ENCODE results near the gene DPP10.
"Not testable (repeated sequence)": the region's sequence is repeated elsewhere in the genome, so short reads cannot be mapped to it uniquely, and the experiment has no call there.

The DPP10 gene

DNA sequence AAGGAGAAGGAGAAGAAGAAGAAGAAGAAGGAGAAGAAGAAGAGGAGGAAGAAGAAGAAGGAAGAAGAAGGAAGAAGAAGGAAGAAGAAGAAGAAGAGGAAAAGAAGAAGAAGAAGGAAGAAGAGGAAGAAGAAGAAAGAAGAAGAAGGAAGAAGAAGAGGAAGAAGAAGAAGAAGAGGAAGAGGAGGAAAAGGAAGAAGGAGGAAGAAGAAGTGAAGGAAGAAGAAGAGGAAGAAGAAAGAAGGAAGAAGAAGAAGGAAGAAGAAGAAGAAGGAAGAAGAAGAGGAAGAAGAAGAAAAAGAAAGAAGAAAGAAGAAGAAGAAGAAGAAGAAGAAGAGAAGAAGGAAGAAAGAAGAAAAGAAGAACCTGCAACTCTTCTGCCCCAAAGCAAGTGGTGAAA, 942.0 kb downstream of the DPP10 start:
- no peak for DNase-seq (ENCODE audit: low read depth)
- no peaks in the 10 kb centered on the region for H3K4me1 ChIP-seq (ENCODE audit: control insufficient read depth, insufficient read depth, low read length)
- H3K9me3 ChIP-seq (ENCODE audit: control insufficient read depth, low read length) = no peaks in the 10 kb centered on the region
- H3K9ac ChIP-seq (ENCODE audit: low read length) = no peak overlapping the region
- H3K4me3 ChIP-seq (ENCODE audit: low read length) = no peak overlapping the region
- H3K36me3 ChIP-seq (ENCODE audit: control insufficient read depth, insufficient read depth, low read length, severe bottlenecking) = no peaks in the 10 kb centered on the region
- H3K27me3 ChIP-seq (replicated peaks; ENCODE audit: control insufficient read depth, insufficient read depth, low read length) = no peaks in the 10 kb centered on the region

DNA sequence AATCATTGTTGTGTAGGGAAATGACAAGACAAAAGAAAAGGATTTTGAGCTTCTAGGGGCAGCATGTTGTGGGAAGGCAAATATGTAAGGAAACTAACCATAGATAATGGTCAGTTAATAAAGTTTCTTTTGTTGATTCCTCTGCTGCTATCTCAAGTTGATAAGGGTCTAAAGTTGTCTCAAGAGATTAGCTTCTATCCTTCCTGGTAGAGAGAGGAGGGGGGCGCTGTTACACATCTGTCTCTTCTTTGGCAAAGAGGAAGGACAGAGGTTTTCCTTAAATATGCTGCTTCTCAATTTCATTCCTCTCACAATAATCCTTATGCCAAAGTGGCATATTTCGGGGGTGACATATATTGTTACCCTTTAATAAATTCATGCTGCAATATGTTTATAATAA, 944.0 kb downstream of the DPP10 start:
- Histone ChIP-seq H3K27me3 (replicated peaks; ENCODE audit: control insufficient read depth, insufficient read depth, low read length) (no peaks in the 10 kb centered on the region), H3K4me1 (ENCODE audit: control insufficient read depth, insufficient read depth, low read length) (no peaks in the 10 kb centered on the region), H3K9me3 (ENCODE audit: control insufficient read depth, low read length) (no peaks in the 10 kb centered on the region), H3K9ac (ENCODE audit: low read length) (no peak overlapping the region), H3K4me3 (ENCODE audit: low read length) (no peak overlapping the region), H3K36me3 (ENCODE audit: control insufficient read depth, insufficient read depth, low read length, severe bottlenecking) (no peaks in the 10 kb centered on the region)
- no peak for DNase-seq (ENCODE audit: low read depth)

DNA sequence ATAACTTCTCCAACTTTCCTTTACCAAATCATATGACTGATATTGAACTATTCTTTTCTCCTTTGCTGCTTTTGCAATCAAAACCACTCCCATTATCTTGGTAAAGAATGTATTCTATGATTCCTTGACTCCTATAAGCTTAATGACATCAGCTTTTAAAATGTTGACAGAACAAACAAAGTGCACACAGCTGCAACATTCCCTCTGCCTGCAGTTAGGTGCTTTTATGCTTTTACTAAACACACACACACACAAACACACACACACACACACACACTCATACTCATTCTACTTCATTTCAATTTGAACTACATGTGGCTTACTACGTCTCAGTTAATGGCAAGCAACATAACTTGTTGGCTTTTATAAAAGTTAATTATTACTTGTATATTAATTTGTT, 946.6 kb downstream of the DPP10 start:
- no peaks in the 10 kb centered on the region for H3K4me1 ChIP-seq (ENCODE audit: control insufficient read depth, insufficient read depth, low read length)
- no peak for DNase-seq (ENCODE audit: low read depth)
- H3K4me3 ChIP-seq (ENCODE audit: low read length) = no peak overlapping the region
- no peaks in the 10 kb centered on the region for H3K9me3 ChIP-seq (ENCODE audit: control insufficient read depth, low read length)
- H3K36me3 ChIP-seq (ENCODE audit: control insufficient read depth, insufficient read depth, low read length, severe bottlenecking) = no peaks in the 10 kb centered on the region
- H3K27me3 ChIP-seq (replicated peaks; ENCODE audit: control insufficient read depth, insufficient read depth, low read length) = no peaks in the 10 kb centered on the region
- H3K9ac ChIP-seq (ENCODE audit: low read length) = no peak overlapping the region

DNA sequence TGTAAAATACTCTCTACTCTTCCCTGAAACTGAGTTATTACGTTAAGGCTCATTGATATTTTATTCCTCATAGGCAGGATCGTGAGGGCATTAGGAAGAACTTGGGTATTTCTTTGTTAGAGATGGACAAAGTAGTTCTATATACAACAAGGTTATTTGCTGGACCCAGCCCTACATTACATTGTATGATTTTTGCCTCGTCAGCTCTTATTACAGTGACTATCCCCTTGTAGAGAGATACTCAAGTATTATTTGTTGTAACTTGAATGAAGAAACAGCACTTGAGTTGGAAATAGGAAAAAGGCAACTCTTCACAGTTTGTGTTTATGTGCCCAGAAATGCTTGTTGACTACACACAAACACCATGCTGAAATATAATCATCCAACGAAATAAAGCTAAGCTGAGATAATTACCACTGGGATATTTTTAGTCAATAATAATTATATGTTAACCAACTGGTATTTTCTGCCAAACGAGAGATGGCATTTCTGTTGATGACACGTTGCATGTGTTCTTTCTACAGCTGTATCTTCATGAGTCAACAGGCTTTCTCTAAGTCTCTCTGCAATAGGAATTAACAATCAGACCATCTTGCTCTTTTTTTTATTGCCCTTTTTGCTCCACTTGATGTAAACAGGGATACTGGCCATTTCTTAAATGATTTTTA, 947.6 kb downstream of the DPP10 start:
- Histone ChIP-seq H3K4me3 (ENCODE audit: low read length) (no peak overlapping the region), H3K27me3 (replicated peaks; ENCODE audit: control insufficient read depth, insufficient read depth, low read length) (no peaks in the 10 kb centered on the region), H3K36me3 (ENCODE audit: control insufficient read depth, insufficient read depth, low read length, severe bottlenecking) (no peaks in the 10 kb centered on the region), H3K9me3 (ENCODE audit: control insufficient read depth, low read length) (no peaks in the 10 kb centered on the region), H3K9ac (ENCODE audit: low read length) (no peak overlapping the region), H3K4me1 (ENCODE audit: control insufficient read depth, insufficient read depth, low read length) (no peaks in the 10 kb centered on the region)
- no peak for DNase-seq (ENCODE audit: low read depth)

DNA sequence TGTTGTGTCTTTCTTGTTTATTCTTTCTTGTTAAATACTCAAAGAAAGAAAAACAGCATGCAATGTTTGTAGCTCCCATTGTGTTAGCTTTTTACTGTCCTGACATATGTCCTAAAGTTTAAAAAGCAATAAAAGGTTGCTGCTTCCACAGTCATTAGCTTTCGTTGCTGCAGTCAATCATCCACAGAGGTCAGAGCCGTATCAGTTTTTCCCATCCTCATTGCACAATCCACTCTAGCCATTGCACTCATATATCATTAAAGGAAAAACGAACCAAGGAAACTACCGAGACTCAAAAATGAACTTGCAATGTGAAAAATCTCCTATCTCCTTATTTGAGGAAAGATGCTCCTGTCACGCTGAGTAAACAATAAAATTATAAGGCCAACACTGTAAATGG, 954.1 kb downstream of the DPP10 start:
- H3K9me3 ChIP-seq (ENCODE audit: control insufficient read depth, low read length) = no peaks in the 10 kb centered on the region
- H3K36me3 ChIP-seq (ENCODE audit: control insufficient read depth, insufficient read depth, low read length, severe bottlenecking) = no peaks in the 10 kb centered on the region
- no peak for DNase-seq (ENCODE audit: low read depth)
- H3K9ac ChIP-seq (ENCODE audit: low read length) = no peak overlapping the region
- H3K27me3 ChIP-seq (replicated peaks; ENCODE audit: control insufficient read depth, insufficient read depth, low read length) = no peaks in the 10 kb centered on the region
- no peaks in the 10 kb centered on the region for H3K4me1 ChIP-seq (ENCODE audit: control insufficient read depth, insufficient read depth, low read length)
- no peak overlapping the region for H3K4me3 ChIP-seq (ENCODE audit: low read length)

DNA sequence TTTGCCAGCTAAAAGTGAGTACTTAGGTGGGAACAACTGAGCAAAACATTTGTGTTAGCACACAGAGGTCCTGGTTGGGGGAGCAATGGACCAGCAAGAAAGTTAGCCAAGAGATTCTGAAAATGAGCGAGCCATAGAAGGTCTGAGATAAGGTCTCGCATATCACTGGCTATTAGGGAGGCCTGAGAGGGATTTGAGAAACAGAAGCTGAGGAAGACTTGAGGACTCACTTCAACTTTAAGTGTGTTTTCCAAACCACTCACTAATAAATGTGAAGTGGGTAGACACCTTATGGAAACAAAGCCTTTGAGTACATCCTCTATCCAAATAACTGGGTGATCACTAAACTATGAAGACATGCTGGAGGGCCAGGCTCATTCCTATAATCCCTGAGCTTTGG, 958.5 kb downstream of the DPP10 start:
- Histone ChIP-seq H3K36me3 (ENCODE audit: control insufficient read depth, insufficient read depth, low read length, severe bottlenecking) (no peaks in the 10 kb centered on the region), H3K9ac (ENCODE audit: low read length) (no peak overlapping the region), H3K4me1 (ENCODE audit: control insufficient read depth, insufficient read depth, low read length) (no peaks in the 10 kb centered on the region), H3K9me3 (ENCODE audit: control insufficient read depth, low read length) (no peaks in the 10 kb centered on the region), H3K4me3 (ENCODE audit: low read length) (no peak overlapping the region), H3K27me3 (replicated peaks; ENCODE audit: control insufficient read depth, insufficient read depth, low read length) (no peaks in the 10 kb centered on the region)
- DNase-seq (ENCODE audit: low read depth) = no peak

DNA sequence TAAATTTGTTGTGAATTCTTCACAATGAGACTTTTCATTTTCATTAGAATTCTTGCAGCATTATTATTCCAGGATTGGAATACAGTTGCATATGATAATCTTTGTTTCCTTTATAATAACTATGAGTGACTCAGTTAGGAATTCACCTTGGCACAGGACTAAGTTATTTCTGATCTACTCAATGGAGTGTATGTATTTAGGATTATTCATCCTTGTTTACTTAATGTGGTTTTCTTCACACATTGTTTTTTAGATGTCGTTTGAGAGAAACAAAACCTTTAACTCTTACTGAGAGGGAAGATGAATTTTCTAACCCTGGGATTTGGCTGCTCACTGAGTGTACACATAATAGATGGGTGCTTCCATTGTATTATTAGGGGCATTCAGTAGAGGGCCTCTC, 970.1 kb downstream of the DPP10 start:
- no peaks in the 10 kb centered on the region for H3K36me3 ChIP-seq (ENCODE audit: control insufficient read depth, insufficient read depth, low read length, severe bottlenecking)
- no peaks in the 10 kb centered on the region for H3K4me1 ChIP-seq (ENCODE audit: control insufficient read depth, insufficient read depth, low read length)
- DNase-seq (ENCODE audit: low read depth) = no peak
- H3K4me3 ChIP-seq (ENCODE audit: low read length) = no peak overlapping the region
- H3K9me3 ChIP-seq (ENCODE audit: control insufficient read depth, low read length) = peaks cover 5% of the 10 kb centered on the region
- no peaks in the 10 kb centered on the region for H3K27me3 ChIP-seq (replicated peaks; ENCODE audit: control insufficient read depth, insufficient read depth, low read length)
- H3K9ac ChIP-seq (ENCODE audit: low read length) = no peak overlapping the region

DNA sequence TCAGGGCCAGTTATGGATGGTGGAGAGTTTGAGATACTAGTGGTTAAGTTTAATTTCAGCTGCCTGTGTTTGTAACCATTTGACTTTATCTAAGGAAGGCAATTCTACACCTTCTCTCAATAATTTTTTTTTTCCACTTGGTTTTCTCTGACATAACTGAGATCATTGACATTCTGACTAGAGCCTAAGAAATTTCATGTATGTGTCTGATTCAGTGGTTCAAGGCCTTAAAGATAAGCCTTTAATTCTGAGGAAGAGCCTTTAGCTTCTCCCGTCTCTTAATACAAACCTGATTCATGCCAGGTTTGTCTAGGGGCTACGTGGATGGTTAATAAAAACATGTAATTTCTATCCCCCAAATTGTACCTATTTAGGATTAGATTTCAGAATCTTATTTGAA, 971.4 kb downstream of the DPP10 start:
- Histone ChIP-seq H3K36me3 (ENCODE audit: control insufficient read depth, insufficient read depth, low read length, severe bottlenecking) (no peaks in the 10 kb centered on the region), H3K4me3 (ENCODE audit: low read length) (no peak overlapping the region), H3K9ac (ENCODE audit: low read length) (no peak overlapping the region), H3K9me3 (ENCODE audit: control insufficient read depth, low read length) (peaks cover under 1% of the 10 kb centered on the region), H3K27me3 (replicated peaks; ENCODE audit: control insufficient read depth, insufficient read depth, low read length) (no peaks in the 10 kb centered on the region), H3K4me1 (ENCODE audit: control insufficient read depth, insufficient read depth, low read length) (no peaks in the 10 kb centered on the region)
- no peak for DNase-seq (ENCODE audit: low read depth)

DNA sequence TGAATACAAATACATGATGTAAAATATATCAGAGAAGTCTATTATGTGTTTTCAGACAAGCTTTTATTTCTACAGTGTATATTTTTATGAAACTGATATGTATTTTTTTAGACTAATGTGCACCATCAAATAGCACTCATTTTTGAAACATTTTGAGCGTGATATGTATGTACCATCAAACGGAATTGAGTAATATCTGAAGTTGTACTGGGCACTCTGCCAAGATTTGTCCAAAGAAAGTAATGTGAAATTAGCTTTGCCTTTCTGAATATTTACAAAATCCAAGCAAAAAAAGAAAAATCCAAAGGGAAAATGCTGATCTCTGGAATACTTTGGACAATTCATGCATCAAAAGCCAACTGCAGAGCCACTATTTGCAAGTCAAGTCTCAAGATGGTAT, 972.0 kb downstream of the DPP10 start:
- H3K9ac ChIP-seq (ENCODE audit: low read length) = no peak overlapping the region
- no peaks in the 10 kb centered on the region for H3K36me3 ChIP-seq (ENCODE audit: control insufficient read depth, insufficient read depth, low read length, severe bottlenecking)
- H3K27me3 ChIP-seq (replicated peaks; ENCODE audit: control insufficient read depth, insufficient read depth, low read length) = no peaks in the 10 kb centered on the region
- no peak overlapping the region for H3K4me3 ChIP-seq (ENCODE audit: low read length)
- H3K9me3 ChIP-seq (ENCODE audit: control insufficient read depth, low read length) = peaks cover 4% of the 10 kb centered on the region
- H3K4me1 ChIP-seq (ENCODE audit: control insufficient read depth, insufficient read depth, low read length) = no peaks in the 10 kb centered on the region
- DNase-seq (ENCODE audit: low read depth) = no peak

DNA sequence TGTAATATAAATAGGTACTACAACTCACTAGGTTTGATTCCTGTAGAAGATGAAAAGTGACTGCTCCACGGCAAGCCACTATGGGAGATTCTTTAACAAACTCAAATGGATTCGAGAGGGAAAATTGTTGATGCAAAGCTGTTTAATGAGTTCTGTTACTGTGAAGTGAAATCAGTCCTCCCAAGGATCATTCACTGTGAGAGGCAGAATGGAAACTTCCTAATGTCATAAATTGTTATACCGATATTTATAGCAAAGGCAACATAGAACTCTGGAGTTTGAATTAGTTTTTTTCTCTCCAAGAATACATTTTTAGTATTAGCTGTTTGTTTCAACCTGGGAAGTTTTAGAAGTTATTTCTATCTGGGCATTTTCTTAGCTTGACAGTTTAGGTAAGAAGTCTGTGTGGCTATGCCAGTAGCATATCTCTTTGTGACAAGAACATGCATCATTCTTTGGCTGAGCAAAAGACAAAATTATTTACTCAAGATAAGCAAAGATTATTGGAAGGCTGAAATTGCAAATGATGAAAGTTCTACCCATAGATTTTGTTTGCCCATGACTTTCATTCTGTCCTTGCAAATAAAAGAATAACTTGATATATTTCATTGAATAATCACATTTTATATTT, 979.7 kb downstream of the DPP10 start:
- Histone ChIP-seq H3K9ac (ENCODE audit: low read length) (no peak overlapping the region), H3K36me3 (ENCODE audit: control insufficient read depth, insufficient read depth, low read length, severe bottlenecking) (no peaks in the 10 kb centered on the region), H3K27me3 (replicated peaks; ENCODE audit: control insufficient read depth, insufficient read depth, low read length) (no peaks in the 10 kb centered on the region), H3K4me3 (ENCODE audit: low read length) (no peak overlapping the region), H3K4me1 (ENCODE audit: control insufficient read depth, insufficient read depth, low read length) (no peaks in the 10 kb centered on the region), H3K9me3 (ENCODE audit: control insufficient read depth, low read length) (peaks cover 7% of the 10 kb centered on the region)
- DNase-seq (ENCODE audit: low read depth) = no peak

DNA sequence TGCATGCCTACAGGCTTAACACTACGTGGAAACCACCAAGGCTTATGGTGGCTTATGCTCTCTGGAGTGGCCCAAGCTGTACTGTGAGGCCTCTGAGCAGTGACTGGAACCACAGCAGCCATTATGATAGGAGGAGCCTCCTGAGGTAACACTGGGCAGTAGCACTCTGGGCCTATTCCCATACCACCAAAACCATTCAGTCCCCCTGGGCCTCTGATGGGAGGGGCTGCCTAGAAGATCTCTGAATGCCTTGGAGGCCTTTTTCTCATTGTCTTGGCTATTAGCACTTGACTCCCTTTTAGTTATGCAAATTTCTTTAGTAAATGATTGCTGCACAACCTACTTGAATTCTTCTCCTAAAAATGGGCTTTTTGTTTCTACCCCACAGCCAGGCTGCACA, 985.0 kb downstream of the DPP10 start:
- Histone ChIP-seq H3K9me3 (ENCODE audit: control insufficient read depth, low read length) (peaks cover 3% of the 10 kb centered on the region), H3K4me3 (ENCODE audit: low read length) (no peak overlapping the region), H3K27me3 (replicated peaks; ENCODE audit: control insufficient read depth, insufficient read depth, low read length) (no peaks in the 10 kb centered on the region), H3K4me1 (ENCODE audit: control insufficient read depth, insufficient read depth, low read length) (no peaks in the 10 kb centered on the region), H3K9ac (ENCODE audit: low read length) (no peak overlapping the region), H3K36me3 (ENCODE audit: control insufficient read depth, insufficient read depth, low read length, severe bottlenecking) (no peaks in the 10 kb centered on the region)
- DNase-seq (ENCODE audit: low read depth) = no peak

DNA sequence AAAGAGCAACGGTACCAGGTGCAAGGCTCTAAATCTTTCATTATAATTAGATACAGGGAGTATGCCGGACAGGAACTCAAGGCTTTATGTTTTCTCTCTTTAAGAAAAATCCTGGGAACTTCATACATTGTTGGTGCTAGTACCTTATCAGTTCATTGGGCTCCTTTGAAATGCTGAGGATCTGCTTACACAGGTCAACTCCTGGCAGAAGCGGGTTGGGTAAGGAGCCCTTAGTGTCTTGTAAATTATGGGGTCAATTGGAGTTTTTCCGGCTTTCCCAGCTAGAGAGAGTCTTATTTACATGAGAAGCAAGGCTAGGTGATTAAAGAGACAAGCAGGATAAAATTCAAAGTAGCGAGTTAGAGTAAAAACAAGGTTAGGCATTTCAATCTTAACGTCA, 998.3 kb downstream of the DPP10 start:
- not testable (repeated sequence) for H3K4me3 ChIP-seq (ENCODE audit: low read length); H3K27me3 ChIP-seq (replicated peaks; ENCODE audit: control insufficient read depth, insufficient read depth, low read length); H3K36me3 ChIP-seq (ENCODE audit: control insufficient read depth, insufficient read depth, low read length, severe bottlenecking)

More for the DNA sequence above, 998.3 kb downstream of the DPP10 start:
- not testable (repeated sequence) for DNase-seq (ENCODE audit: low read depth); H3K9ac ChIP-seq (ENCODE audit: low read length); H3K4me1 ChIP-seq (ENCODE audit: control insufficient read depth, insufficient read depth, low read length); H3K9me3 ChIP-seq (ENCODE audit: control insufficient read depth, low read length)
